PC-9 (cell line): ENCODE data around the gene CDKN2AIP. TPM values are rescaled to one million over a fixed set of nuclear protein-coding genes. Genes with fewer than 3 reads are reported as not detected.

Experiments
- BruUV-seq: library from RNA; stranded (reverse); fragments of 400-500 nt; replicated peaks from 2 replicates; lab custom pipeline; 2021; lab: Mats Ljungman, UMichigan
- CTCF ChIA-PET: fragments of 300-600 bp; sonication (Branson Sonifier 250); formaldehyde crosslinking; loops from one replicate; lab custom pipeline; 2022; ENCODE audit warnings: antibody characterized with exemption; lab: Charles Lee
- POLR2A ChIA-PET: fragments of 300-600 bp; sonication (Branson Sonifier 250); formaldehyde crosslinking; loops from one replicate; lab custom pipeline; 2022; ENCODE audit warnings: antibody characterized with exemption; ENCODE audit not compliant: unreplicated experiment; lab: Charles Lee
- DNase-seq, 2 experiments: peaks; one replicate each; pipeline versions ENCODE4 v3.0.0 to v3.0.0-alpha.2; 2015 to 2022; ENCODE audit warnings: mixed read lengths in 1 of 2
- H2AFZ ChIP-seq: fragments of 200-600 bp; sonication (generic); 2 replicates; pipeline ENCODE4 v1.8.1; 2017; ENCODE audit warnings: antibody characterized with exemption
- H3F3A ChIP-seq: fragments of 200-600 bp; sonication (generic); 2 replicates; pipeline ENCODE4 v1.8.1; 2017; ENCODE audit warnings: antibody characterized with exemption, mild to moderate bottlenecking, low read depth; ENCODE audit not compliant: insufficient read depth
- H3K27ac ChIP-seq: fragments of 200-600 bp; sonication (generic); 2 replicates; pipeline ENCODE4 v1.6.1; 2016; ENCODE audit warnings: mixed run types
- H3K27me3 ChIP-seq: fragments of 200-600 bp; sonication (generic); 2 replicates; pipeline ENCODE4 v1.6.1; 2016; ENCODE audit warnings: low read depth, mixed run types; ENCODE audit not compliant: insufficient read depth
- H3K36me3 ChIP-seq: fragments of 200-600 bp; sonication (generic); 2 replicates; pipeline ENCODE4 v1.6.1; 2016; ENCODE audit warnings: low read depth, mixed run types
- H3K4me1 ChIP-seq: fragments of 200-600 bp; sonication (generic); replicated peaks from 2 replicates; pipeline ENCODE4 v1.6.1; 2016; ENCODE audit warnings: mixed run types; ENCODE audit not compliant: insufficient read depth
- H3K4me2 ChIP-seq: fragments of 200-600 bp; sonication (generic); 2 replicates; pipeline ENCODE4 v1.6.1; 2017; ENCODE audit warnings: mixed run types
- H3K4me3 ChIP-seq: fragments of 200-600 bp; sonication (generic); 2 replicates; pipeline ENCODE4 v1.6.1; 2016; ENCODE audit warnings: mixed run types
- H3K79me2 ChIP-seq: fragments of 200-600 bp; sonication (generic); 2 replicates; pipeline ENCODE4 v1.6.1; 2017; ENCODE audit warnings: low read depth, mixed run types
- H3K9me2 ChIP-seq: fragments of 200-600 bp; sonication (generic); 2 replicates; pipeline ENCODE4 v1.8.1; 2017; ENCODE audit warnings: mild to moderate bottlenecking; ENCODE audit not compliant: insufficient read depth
- H3K9me3 ChIP-seq: fragments of 200-600 bp; sonication (generic); 2 replicates; pipeline ENCODE4 v1.8.1; 2016; ENCODE audit warnings: low read depth; ENCODE audit not compliant: insufficient read depth
- H4K20me1 ChIP-seq: fragments of 200-600 bp; sonication (generic); 2 replicates; pipeline ENCODE4 v1.8.1; 2017; ENCODE audit not compliant: insufficient read depth
- CTCF ChIP-seq: fragments of 200-600 bp; sonication (generic); conservative IDR thresholded peaks from 2 replicates; pipeline ENCODE4 v1.6.1; 2017; ENCODE audit warnings: mixed run types, antibody characterized with exemption, mild to moderate bottlenecking, moderate library complexity
- EZH2 ChIP-seq: fragments of 200-600 bp; sonication (generic); IDR thresholded peaks from 2 replicates; pipeline ENCODE4 v1.8.0; 2017; ENCODE audit warnings: antibody characterized with exemption, low read depth
- intact Hi-C: fragments of 100-400 bp; cut with micrococcal nuclease; formaldehyde crosslinking; loops from one replicate; pipeline ENCODE4 v1.10.0; 2022; ENCODE audit not compliant: unreplicated experiment
- total RNA-seq: library from RNA; stranded (reverse); gene quantifications from 2 replicates; pipeline ENCODE4 v1.2.3, GENCODE V29; 2021

Gene CDKN2AIP
- total RNA-seq, 1 experiment from 2014 or later: 8.7 TPM

GRCh38 chr4:183409934-183410333, 34.5 kb upstream of the CDKN2AIP start:
- ChIA-PET CTCF (no interaction called here), POLR2A (interaction anchor here (0.7 kb wide), 1 partner anchor 170 kb away, joined by 3 read pairs; no protein-coding TSS in a partner anchor)
- H4K20me1 ChIP-seq: no peaks in the 10 kb centered on the region
- no peak overlapping the region for H3K27ac ChIP-seq
- H3F3A ChIP-seq: no peaks in the 10 kb centered on the region
- no peak overlapping the region for H3K4me2 ChIP-seq
- no peaks in the 10 kb centered on the region for H3K79me2 ChIP-seq
- no peaks in the 10 kb centered on the region for H3K27me3 ChIP-seq
- no peak for DNase-seq
- no peaks in the 10 kb centered on the region for H3K9me3 ChIP-seq
- intact Hi-C loops: loop anchor here (10.0 kb wide), 1 partner anchor 335 kb away; no protein-coding TSS in a partner anchor
- peaks cover 4% of the 10 kb centered on the region; the same call in 1 of the 2 replicates for H3K4me1 ChIP-seq
- H3K4me3 ChIP-seq: no peak overlapping the region
- no TSS peak for BruUV-seq
- H3K9me2 ChIP-seq: no peaks in the 10 kb centered on the region
- no peaks in the 10 kb centered on the region for H3K36me3 ChIP-seq
- no peak for TF ChIP-seq EZH2
- no peak for TF ChIP-seq CTCF
- H2AFZ ChIP-seq: no peak overlapping the region

GRCh38 chr4:183411291-183411861, 33.1 kb upstream of the CDKN2AIP start:
- Histone ChIP-seq H3K4me1 (peaks cover 4% of the 10 kb centered on the region; the same call in 1 of the 2 replicates), H2AFZ (no peak overlapping the region), H3K4me2 (no peak overlapping the region), H3K27ac (no peak overlapping the region), H3K9me2 (no peaks in the 10 kb centered on the region), H4K20me1 (no peaks in the 10 kb centered on the region), H3K4me3 (no peak overlapping the region), H3K36me3 (no peaks in the 10 kb centered on the region), H3F3A (no peaks in the 10 kb centered on the region), H3K9me3 (no peaks in the 10 kb centered on the region), H3K79me2 (no peaks in the 10 kb centered on the region), H3K27me3 (no peaks in the 10 kb centered on the region)
- ChIA-PET CTCF (no interaction called here), POLR2A (no interaction called here)
- intact Hi-C loops: no loop called here
- no TSS peak for BruUV-seq
- TF ChIP-seq EZH2: no peak
- no peak for TF ChIP-seq CTCF
- DNase-seq: no peak

- Histone ChIP-seq H3K4me3 (no peak overlapping the region), H3K27ac (no peak overlapping the region), H3K27me3 (no peaks in the 10 kb centered on the region), H3K79me2 (no peaks in the 10 kb centered on the region), H3K4me1 (no peaks in the 10 kb centered on the region), H3K9me2 (no peaks in the 10 kb centered on the region), H4K20me1 (no peaks in the 10 kb centered on the region), H2AFZ (no peak overlapping the region), H3K4me2 (no peak overlapping the region), H3F3A (no peaks in the 10 kb centered on the region), H3K36me3 (no peaks in the 10 kb centered on the region), H3K9me3 (no peaks in the 10 kb centered on the region)
- TF ChIP-seq CTCF: no peak
- TF ChIP-seq EZH2: no peak
- no TSS peak for BruUV-seq
- POLR2A ChIA-PET: no interaction called here
- CTCF ChIA-PET: no interaction called here
- intact Hi-C loops: no loop called here
- DNase-seq: no peak
These were observed 31.6 kb upstream of the CDKN2AIP start for GRCh38 chr4:183412821-183413220.
